ENCODE data around the gene ZMYND8.

The ZMYND8 gene

DNA sequence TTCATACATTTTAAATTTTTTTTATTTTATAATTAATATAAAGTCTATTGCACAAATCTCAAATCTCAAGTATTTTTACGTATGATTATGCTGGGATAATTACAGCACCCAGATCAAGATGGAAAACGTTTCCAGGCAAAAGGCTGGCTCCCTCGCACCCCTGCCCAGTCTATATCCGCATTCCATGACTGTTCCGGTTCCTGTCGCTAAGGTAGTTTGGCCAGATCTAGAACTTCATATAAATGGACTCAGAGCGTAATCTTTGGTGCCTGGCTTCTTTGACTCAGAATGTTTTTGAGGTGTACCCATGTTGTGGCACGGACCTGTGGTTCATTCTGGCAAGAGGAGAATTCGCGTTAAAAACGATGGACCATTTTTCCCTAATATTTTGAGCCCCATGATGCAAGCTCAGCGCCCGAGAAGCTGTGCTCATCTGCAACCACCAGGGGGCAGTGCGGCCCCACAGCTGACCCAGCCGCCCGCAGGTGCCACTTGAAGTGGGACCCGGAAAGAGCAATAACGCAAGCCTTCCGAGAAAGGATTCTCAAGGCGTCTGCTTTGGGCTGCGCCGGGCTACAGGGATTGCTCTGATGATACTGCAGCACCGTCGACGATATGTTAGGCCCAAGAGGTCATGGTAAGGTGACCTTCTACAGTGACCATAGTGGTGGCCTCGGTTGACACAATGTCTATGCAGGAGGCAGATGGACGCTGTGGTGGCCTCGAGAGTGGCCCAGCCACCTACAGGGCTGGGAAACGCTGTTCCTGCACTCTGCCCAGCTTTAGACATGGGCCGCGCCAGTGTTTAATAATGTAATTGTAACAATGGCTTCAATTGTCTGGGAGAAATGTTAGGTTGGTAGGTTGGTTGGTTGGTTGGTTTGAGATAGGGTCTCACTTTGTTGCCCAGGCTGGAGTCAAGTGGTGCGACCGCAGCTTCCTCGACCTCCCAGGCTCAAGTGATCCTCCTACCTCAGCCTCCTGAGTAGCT, 160.1 kb downstream of the ZMYND8 start:
- Histone ChIP-seq H3K4me1 (ENCODE audit: control insufficient read depth, insufficient read depth, low read length, poor library complexity, severe bottlenecking) (peaks cover 7% of the 10 kb centered on the region), H3K4me3 (ENCODE audit: extremely low read depth, insufficient read depth, low read length, poor library complexity, severe bottlenecking) (no peak overlapping the region), H3K36me3 (ENCODE audit: control insufficient read depth, insufficient read depth, low read length) (no peaks in the 10 kb centered on the region), H3K27ac (ENCODE audit: low read depth, low read length, severe bottlenecking) (no peak overlapping the region), H3K9me3 (ENCODE audit: control insufficient read depth, low read length) (no peaks in the 10 kb centered on the region)
- WGBS, 2 experiments (ENCODE audit: insufficient coverage in 2 of 2): 35 to 36% methylated on average over 28 to 29 of the region's 34 CpGs

- H3K4me3 ChIP-seq (ENCODE audit: extremely low read depth, insufficient read depth, low read length, poor library complexity, severe bottlenecking): no peak overlapping the region
- H3K4me1 ChIP-seq (ENCODE audit: control insufficient read depth, insufficient read depth, low read length, poor library complexity, severe bottlenecking): peaks cover 7% of the 10 kb centered on the region
- no peak overlapping the region for H3K27ac ChIP-seq (ENCODE audit: low read depth, low read length, severe bottlenecking)
- H3K9me3 ChIP-seq (ENCODE audit: control insufficient read depth, low read length): no peaks in the 10 kb centered on the region
- no peaks in the 10 kb centered on the region for H3K36me3 ChIP-seq (ENCODE audit: control insufficient read depth, insufficient read depth, low read length)
- 72 to 81% methylated on average over 7 to 8 of the region's 9 CpGs for WGBS, 2 experiments (ENCODE audit: insufficient coverage in 2 of 2)
Measured at GRCh38 chr20:47195573-47195972, 160.9 kb downstream of the ZMYND8 start.

DNA sequence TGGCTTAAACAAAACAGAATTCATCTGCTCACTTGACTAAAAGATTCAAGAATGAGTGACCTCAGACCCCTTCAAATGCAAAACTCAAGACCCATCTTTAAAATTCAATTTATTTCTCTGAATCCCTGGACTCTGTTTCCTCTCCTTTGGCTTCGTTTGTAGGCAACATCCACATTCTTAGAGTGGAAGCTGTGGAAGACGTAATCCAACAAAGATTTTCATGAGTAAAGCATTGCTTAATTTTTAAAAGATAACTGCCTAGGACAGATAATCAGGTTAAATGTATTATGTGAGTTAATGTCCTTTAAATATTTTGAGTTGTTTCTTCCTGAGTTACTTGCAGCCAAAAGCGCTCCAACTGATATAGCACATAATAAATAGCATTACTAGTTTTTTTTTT, 164.5 kb downstream of the ZMYND8 start:
- H3K4me1 ChIP-seq (ENCODE audit: control insufficient read depth, insufficient read depth, low read length, poor library complexity, severe bottlenecking): no peaks in the 10 kb centered on the region
- H3K36me3 ChIP-seq (ENCODE audit: control insufficient read depth, insufficient read depth, low read length): no peaks in the 10 kb centered on the region
- 100% methylated on average over 1 of the region's 3 CpGs; no CpG with 5 or more reads in 1 of the 2 experiments for WGBS, 2 experiments (ENCODE audit: insufficient coverage in 2 of 2)
- H3K4me3 ChIP-seq (ENCODE audit: extremely low read depth, insufficient read depth, low read length, poor library complexity, severe bottlenecking): no peak overlapping the region
- no peak overlapping the region for H3K27ac ChIP-seq (ENCODE audit: low read depth, low read length, severe bottlenecking)
- H3K9me3 ChIP-seq (ENCODE audit: control insufficient read depth, low read length): no peaks in the 10 kb centered on the region

DNA sequence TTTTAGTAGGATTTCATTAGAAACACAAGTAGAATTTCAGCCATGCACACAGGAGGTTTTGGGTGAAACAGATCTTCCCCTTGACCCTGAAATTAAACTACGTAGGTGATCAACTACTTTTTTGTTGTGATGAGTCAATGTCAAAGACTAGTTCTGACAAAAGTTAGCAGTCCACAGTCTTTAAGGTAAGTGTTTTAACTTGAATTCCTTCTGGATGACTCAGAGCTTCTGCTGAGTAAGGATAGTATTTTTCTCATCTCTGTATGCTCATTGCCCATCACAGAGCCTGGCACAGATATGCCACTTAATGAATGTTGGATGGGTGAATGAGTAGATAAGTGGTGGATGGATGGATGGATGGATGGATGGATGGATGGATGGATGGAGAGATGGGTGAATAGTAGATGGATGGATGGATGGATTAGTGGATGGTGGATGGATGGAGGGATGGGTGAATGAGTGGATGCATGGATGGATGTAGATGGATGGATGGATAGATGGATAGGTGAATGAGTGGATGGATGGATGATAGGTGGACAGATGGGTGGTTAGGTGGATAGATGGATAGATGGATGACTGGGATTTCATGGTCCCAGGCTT, 165.3 kb downstream of the ZMYND8 start:
- H3K9me3 ChIP-seq (ENCODE audit: control insufficient read depth, low read length): no peaks in the 10 kb centered on the region
- H3K36me3 ChIP-seq (ENCODE audit: control insufficient read depth, insufficient read depth, low read length): no peaks in the 10 kb centered on the region
- no peaks in the 10 kb centered on the region for H3K4me1 ChIP-seq (ENCODE audit: control insufficient read depth, insufficient read depth, low read length, poor library complexity, severe bottlenecking)
- H3K27ac ChIP-seq (ENCODE audit: low read depth, low read length, severe bottlenecking): no peak overlapping the region
- WGBS, 2 experiments (ENCODE audit: insufficient coverage in 2 of 2): 80 to 83% methylated on average over 1 of the region's 1 CpG
- H3K4me3 ChIP-seq (ENCODE audit: extremely low read depth, insufficient read depth, low read length, poor library complexity, severe bottlenecking): no peak overlapping the region

- WGBS, 2 experiments (ENCODE audit: insufficient coverage in 2 of 2): 82 to 89% methylated on average over 9 to 11 of the region's 11 CpGs
- Histone ChIP-seq H3K27ac (ENCODE audit: low read depth, low read length, severe bottlenecking) (no peak overlapping the region), H3K4me1 (ENCODE audit: control insufficient read depth, insufficient read depth, low read length, poor library complexity, severe bottlenecking) (no peaks in the 10 kb centered on the region), H3K4me3 (ENCODE audit: extremely low read depth, insufficient read depth, low read length, poor library complexity, severe bottlenecking) (no peak overlapping the region), H3K9me3 (ENCODE audit: control insufficient read depth, low read length) (no peaks in the 10 kb centered on the region), H3K36me3 (ENCODE audit: control insufficient read depth, insufficient read depth, low read length) (no peaks in the 10 kb centered on the region)
Measured at GRCh38 chr20:47189060-47189459, 167.4 kb downstream of the ZMYND8 start.

- Histone ChIP-seq H3K4me3 (ENCODE audit: extremely low read depth, insufficient read depth, low read length, poor library complexity, severe bottlenecking) (no peak overlapping the region), H3K9me3 (ENCODE audit: control insufficient read depth, low read length) (no peaks in the 10 kb centered on the region), H3K36me3 (ENCODE audit: control insufficient read depth, insufficient read depth, low read length) (no peaks in the 10 kb centered on the region), H3K4me1 (ENCODE audit: control insufficient read depth, insufficient read depth, low read length, poor library complexity, severe bottlenecking) (no peaks in the 10 kb centered on the region), H3K27ac (ENCODE audit: low read depth, low read length, severe bottlenecking) (no peak overlapping the region)
- 87 to 91% methylated on average over 3 to 4 of the region's 5 CpGs for WGBS, 2 experiments (ENCODE audit: insufficient coverage in 2 of 2)
Measured at GRCh38 chr20:47188540-47188939, 168.0 kb downstream of the ZMYND8 start.

- WGBS, 2 experiments (ENCODE audit: insufficient coverage in 2 of 2): 75 to 78% methylated on average over 15 to 17 of the region's 19 CpGs
Measured at GRCh38 chr20:47187450-47188195, 168.9 kb downstream of the ZMYND8 start.

DNA sequence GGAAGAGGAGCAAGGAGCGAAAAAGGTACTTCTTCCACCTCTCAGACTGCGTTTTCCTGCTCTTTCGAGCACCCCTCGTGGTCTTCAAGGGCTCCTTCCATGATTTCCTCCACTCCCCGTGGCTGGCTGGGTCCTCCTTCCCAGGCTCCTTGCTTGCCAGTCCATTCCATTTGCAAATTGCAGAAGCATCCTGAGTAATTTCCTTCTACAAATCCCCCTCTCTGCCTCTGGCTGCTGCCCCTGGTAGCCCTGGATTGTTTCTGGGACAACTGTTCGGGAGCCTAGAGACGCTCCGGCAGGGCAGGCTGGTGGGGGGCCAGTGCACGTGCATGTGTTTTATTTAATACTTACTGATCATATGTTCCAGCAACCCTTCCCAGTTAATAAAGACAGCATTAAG, 173.1 kb downstream of the ZMYND8 start:
- no peak overlapping the region for H3K27ac ChIP-seq (ENCODE audit: low read depth, low read length, severe bottlenecking)
- H3K4me3 ChIP-seq (ENCODE audit: extremely low read depth, insufficient read depth, low read length, poor library complexity, severe bottlenecking): no peak overlapping the region
- H3K36me3 ChIP-seq (ENCODE audit: control insufficient read depth, insufficient read depth, low read length): no peaks in the 10 kb centered on the region
- H3K9me3 ChIP-seq (ENCODE audit: control insufficient read depth, low read length): no peaks in the 10 kb centered on the region
- WGBS, 2 experiments (ENCODE audit: insufficient coverage in 2 of 2): 86 to 90% methylated on average over 5 to 6 of the region's 9 CpGs
- no peaks in the 10 kb centered on the region for H3K4me1 ChIP-seq (ENCODE audit: control insufficient read depth, insufficient read depth, low read length, poor library complexity, severe bottlenecking)

More at GRCh38 chr20:47187450-47188195, 168.9 kb downstream of the ZMYND8 start:
- Histone ChIP-seq H3K27ac (ENCODE audit: low read depth, low read length, severe bottlenecking) (no peak overlapping the region), H3K9me3 (ENCODE audit: control insufficient read depth, low read length) (no peaks in the 10 kb centered on the region), H3K4me3 (ENCODE audit: extremely low read depth, insufficient read depth, low read length, poor library complexity, severe bottlenecking) (no peak overlapping the region), H3K36me3 (ENCODE audit: control insufficient read depth, insufficient read depth, low read length) (no peaks in the 10 kb centered on the region), H3K4me1 (ENCODE audit: control insufficient read depth, insufficient read depth, low read length, poor library complexity, severe bottlenecking) (no peaks in the 10 kb centered on the region)

DNA sequence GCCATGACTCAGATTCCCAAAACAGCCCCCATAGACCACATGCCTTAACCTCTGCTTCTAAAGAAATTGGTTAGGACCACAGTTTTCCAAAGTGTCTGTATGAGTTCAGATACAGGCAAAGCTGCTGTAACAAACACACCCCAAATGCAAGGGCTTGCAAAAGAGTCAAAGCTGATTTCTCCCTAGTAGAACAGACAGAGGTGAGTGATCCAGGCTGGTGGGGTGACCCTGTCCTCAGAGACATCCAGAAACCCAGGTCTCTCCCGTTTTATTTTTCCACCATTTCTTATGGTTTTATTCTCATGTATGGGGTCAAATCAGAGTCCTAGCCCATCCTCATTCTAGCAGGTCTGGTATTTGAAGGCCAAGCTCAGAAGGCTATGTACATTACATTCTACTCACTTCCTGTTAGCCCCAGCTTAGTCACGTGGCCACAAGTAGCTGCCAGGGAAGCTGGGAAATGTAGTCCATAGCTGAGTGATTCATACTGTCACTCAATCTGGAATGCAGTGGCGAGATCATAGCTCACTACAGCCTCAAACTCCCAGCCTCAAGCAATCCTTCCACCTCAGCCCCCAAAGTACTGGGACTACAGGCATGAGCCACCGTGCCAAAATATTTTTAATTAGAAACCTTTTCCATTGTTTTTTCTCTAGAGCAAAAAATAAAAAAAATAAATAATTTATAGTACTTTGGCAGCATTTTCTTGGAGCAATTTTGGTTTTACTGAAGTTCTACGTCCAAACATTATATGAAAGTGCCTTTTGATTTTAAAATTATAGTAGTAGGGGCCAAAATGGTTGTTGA, 175.2 kb downstream of the ZMYND8 start:
- Histone ChIP-seq H3K4me3 (ENCODE audit: extremely low read depth, insufficient read depth, low read length, poor library complexity, severe bottlenecking) (no peak overlapping the region), H3K9me3 (ENCODE audit: control insufficient read depth, low read length) (no peaks in the 10 kb centered on the region), H3K4me1 (ENCODE audit: control insufficient read depth, insufficient read depth, low read length, poor library complexity, severe bottlenecking) (no peaks in the 10 kb centered on the region), H3K27ac (ENCODE audit: low read depth, low read length, severe bottlenecking) (no peak overlapping the region), H3K36me3 (ENCODE audit: control insufficient read depth, insufficient read depth, low read length) (no peaks in the 10 kb centered on the region)
- WGBS, 2 experiments (ENCODE audit: insufficient coverage in 2 of 2): 20 to 71% methylated on average over 1 of the region's 5 CpGs

GRCh38 chr20:47179267-47179666, 177.2 kb downstream of the ZMYND8 start:
- no peaks in the 10 kb centered on the region for H3K4me1 ChIP-seq (ENCODE audit: control insufficient read depth, insufficient read depth, low read length, poor library complexity, severe bottlenecking)

More at GRCh38 chr20:47179267-47179666, 177.2 kb downstream of the ZMYND8 start:
- Histone ChIP-seq H3K4me3 (ENCODE audit: extremely low read depth, insufficient read depth, low read length, poor library complexity, severe bottlenecking) (no peak overlapping the region), H3K27ac (ENCODE audit: low read depth, low read length, severe bottlenecking) (no peak overlapping the region), H3K9me3 (ENCODE audit: control insufficient read depth, low read length) (no peaks in the 10 kb centered on the region), H3K36me3 (ENCODE audit: control insufficient read depth, insufficient read depth, low read length) (no peaks in the 10 kb centered on the region)
